ENCODE results near the gene FBXO42. TPM values are rescaled to one million over a fixed set of nuclear protein-coding genes. Genes with fewer than 3 reads are reported as not detected.
"Not testable (repeated sequence)": the region's sequence is repeated elsewhere in the genome, so short reads cannot be mapped to it uniquely, and the experiment has no call there.

The FBXO42 gene
- total and polyA plus RNA-seq, 2 donors (not counting 3 experiments of a cell fraction or from before 2014, with no cell fraction given): 16.3 to 20.4 TPM

- no peak overlapping the region for H2AFZ ChIP-seq (ENCODE audit: low read depth, low read length)
- DNase-seq (ENCODE audit: low read depth, low spot score) (no peak), FAIRE-seq (no peak)
- H3K27ac ChIP-seq (ENCODE audit: insufficient read depth, low read depth, low read length): no peak overlapping the region
- H3K9me1 ChIP-seq (replicated peaks; ENCODE audit: control insufficient read depth, extremely low read depth, insufficient read depth, low read length): no peaks in the 10 kb centered on the region
- POLR2A ChIA-PET: no interaction called here
- intact Hi-C loops (cut with micrococcal nuclease) (no loop called here), dilution Hi-C loops (cut with MboI; ENCODE audit: extremely low pct_ligation_motif_present, low sequenced_read_pairs) (no loop called here)
- CTCF ChIA-PET: no interaction called here
- no peaks in the 10 kb centered on the region for H3K9me3 ChIP-seq (replicated peaks; ENCODE audit: control insufficient read depth, insufficient read depth, low read length)
- no peak overlapping the region for H3K9ac ChIP-seq (replicated peaks; ENCODE audit: extremely low read depth, insufficient read depth, low read length)
- H3K4me1 ChIP-seq (ENCODE audit: control insufficient read depth, extremely low read depth, insufficient read depth, low read length): no peaks in the 10 kb centered on the region
- H3K27me3 ChIP-seq (ENCODE audit: control insufficient read depth in 2 of 2, insufficient read depth in 2 of 2, low read length in 2 of 2): peaks cover 23 to 24% of the 10 kb centered on the region in 2 experiments
- H3K4me3 ChIP-seq (replicated peaks in 1 of 3; ENCODE audit: insufficient read depth in 1 of 3, low read depth in 1 of 3, low read length in 3 of 3): no peak overlapping the region
- no peaks in the 10 kb centered on the region for H3K36me3 ChIP-seq (ENCODE audit: control insufficient read depth in 2 of 2, extremely low read depth in 1 of 2, insufficient read depth in 2 of 2, low read length in 2 of 2)
- H3K4me2 ChIP-seq (ENCODE audit: insufficient read depth, low read length): no peak overlapping the region
- TF ChIP-seq POLR2AphosphoS5 (IDR thresholded peaks at IDR 0.05; ENCODE audit: insufficient read depth, low read depth, low read length) (no peak), MYC (IDR thresholded peaks at IDR 0.05; ENCODE audit: low read depth, low read length) (no peak), MAX (IDR thresholded peaks at IDR 0.05; ENCODE audit: insufficient read depth, insufficient read length) (no peak), CTCF (IDR thresholded peaks at IDR 0.05; ENCODE audit: extremely low read depth in 1 of 2, insufficient read depth in 1 of 2, low read depth in 1 of 2, low read length in 2 of 2) (no peak), POLR2A (IDR thresholded peaks at IDR 0.05; ENCODE audit: low read depth, low read length) (no peak), JUN (IDR thresholded peaks at IDR 0.05; ENCODE audit: borderline replicate concordance, insufficient read depth, insufficient read length, low read depth) (no peak), EZH2 (IDR thresholded peaks at IDR 0.05; ENCODE audit: borderline replicate concordance, low read depth, low read length, severe bottlenecking) (no peak), FOS (IDR thresholded peaks at IDR 0.05; ENCODE audit: borderline replicate concordance, insufficient read depth, low read length) (no peak), GATA2 (IDR thresholded peaks at IDR 0.05; ENCODE audit: insufficient read depth, insufficient read length, low read depth, low read length) (no peak)
- no peaks in the 10 kb centered on the region for H3K79me2 ChIP-seq (ENCODE audit: control insufficient read depth, insufficient read depth, low read length)
- no peaks in the 10 kb centered on the region for H4K20me1 ChIP-seq (replicated peaks; ENCODE audit: control insufficient read depth, extremely low read depth, insufficient read depth, low read length)
- BruUV-seq (replicated peaks): no TSS peak
Observed at GRCh38 chr1:16224472-16224871, 127.8 kb downstream of the FBXO42 start.

GRCh38 chr1:16222716-16223115 is 129.6 kb downstream of the FBXO42 start:
- H3K9me3 ChIP-seq (replicated peaks; ENCODE audit: control insufficient read depth, insufficient read depth, low read length); intact Hi-C loops (cut with micrococcal nuclease); H3K79me2 ChIP-seq (ENCODE audit: control insufficient read depth, insufficient read depth, low read length); H3K27ac ChIP-seq (ENCODE audit: insufficient read depth, low read depth, low read length); H3K4me3 ChIP-seq (replicated peaks in 1 of 3; ENCODE audit: insufficient read depth in 1 of 3, low read depth in 1 of 3, low read length in 3 of 3); BruUV-seq (replicated peaks); POLR2A ChIA-PET; dilution Hi-C loops (cut with MboI; ENCODE audit: extremely low pct_ligation_motif_present, low sequenced_read_pairs); H2AFZ ChIP-seq (ENCODE audit: low read depth, low read length); H3K4me1 ChIP-seq (ENCODE audit: control insufficient read depth, extremely low read depth, insufficient read depth, low read length); FAIRE-seq; H3K9me1 ChIP-seq (replicated peaks; ENCODE audit: control insufficient read depth, extremely low read depth, insufficient read depth, low read length); H3K9ac ChIP-seq (replicated peaks; ENCODE audit: extremely low read depth, insufficient read depth, low read length); H3K36me3 ChIP-seq (ENCODE audit: control insufficient read depth in 2 of 2, extremely low read depth in 1 of 2, insufficient read depth in 2 of 2, low read length in 2 of 2); H3K4me2 ChIP-seq (ENCODE audit: insufficient read depth, low read length); H4K20me1 ChIP-seq (replicated peaks; ENCODE audit: control insufficient read depth, extremely low read depth, insufficient read depth, low read length); DNase-seq (ENCODE audit: low read depth, low spot score): not testable (repeated sequence)
- CTCF ChIA-PET: interaction anchor here (1.2 to 2.9 kb wide), 2 partner anchors 12 to 147 kb away, joined by 3 to 8 read pairs; no protein-coding TSS in a partner anchor
- peaks cover 15 to 17% of the 10 kb centered on the region in 2 experiments for H3K27me3 ChIP-seq (ENCODE audit: control insufficient read depth in 2 of 2, insufficient read depth in 2 of 2, low read length in 2 of 2)

All from endothelial cell of umbilical vein (primary cell).